ENCODE data around the gene NPW.
"Not testable (repeated sequence)": the region's sequence is repeated elsewhere in the genome, so short reads cannot be mapped to it uniquely, and the experiment has no call there.

Gene NPW

GRCh38 chr16:2019921-2020831, 591 bp downstream of the NPW start:
- DNase-seq (ENCODE audit: low read depth, low spot score): no peak

GRCh38 chr16:2022723-2023091, 3.1 kb downstream of the NPW start:
- no peak for DNase-seq (ENCODE audit: low read depth, low spot score)

- DNase-seq (ENCODE audit: low read depth, low spot score): no peak
These were observed 3.8 kb downstream of the NPW start for GRCh38 chr16:2023092-2024031.

- DNase-seq (ENCODE audit: low read depth, low spot score): no peak
These were observed 4.4 kb downstream of the NPW start for GRCh38 chr16:2024032-2024420.

GRCh38 chr16:2025251-2025650, 5.7 kb downstream of the NPW start:
- no peak for DNase-seq (ENCODE audit: low read depth, low spot score)

GRCh38 chr16:2025878-2026460, 6.4 kb downstream of the NPW start:
- DNase-seq (ENCODE audit: low read depth, low spot score): no peak

- DNase-seq (ENCODE audit: low read depth, low spot score): no peak
These were observed 7.0 kb downstream of the NPW start, which contains the start of gene NHERF2 for GRCh38 chr16:2026461-2027023. TSS of gene NHERF2 (plus strand) at chr16:2026902. CDS start at chr16:2027006, 104 bp downstream.

GRCh38 chr16:2027024-2028010, 7.7 kb downstream of the NPW start:
- no peak for DNase-seq (ENCODE audit: low read depth, low spot score)

GRCh38 chr16:2028146-2028545, 8.6 kb downstream of the NPW start:
- DNase-seq (ENCODE audit: low read depth, low spot score): no peak

- no peak for DNase-seq (ENCODE audit: low read depth, low spot score)
These were observed 9.1 kb downstream of the NPW start for GRCh38 chr16:2028620-2029220.

GRCh38 chr16:2029350-2029749, 9.8 kb downstream of the NPW start:
- no peak for DNase-seq (ENCODE audit: low read depth, low spot score)

- no peak for DNase-seq (ENCODE audit: low read depth, low spot score)
These were observed 10.5 kb downstream of the NPW start for GRCh38 chr16:2030036-2030435.

GRCh38 chr16:2031081-2031577, 11.5 kb downstream of the NPW start:
- DNase-seq (ENCODE audit: low read depth, low spot score): no peak

GRCh38 chr16:2032285-2033056, 12.9 kb downstream of the NPW start:
- no peak for DNase-seq (ENCODE audit: low read depth, low spot score)

GRCh38 chr16:2033057-2033908, 13.7 kb downstream of the NPW start:
- DNase-seq (ENCODE audit: low read depth, low spot score): no peak

GRCh38 chr16:2033909-2034695, 14.5 kb downstream of the NPW start:
- not testable (repeated sequence) for DNase-seq (ENCODE audit: low read depth, low spot score)

GRCh38 chr16:2034696-2035430, 15.3 kb downstream of the NPW start:
- DNase-seq (ENCODE audit: low read depth, low spot score): no peak
